Cerebellar cortex (tissue), 1 donor: ENCODE results near the gene CADPS.

Experiments used
- DNase-seq: peaks from one replicate; pipeline ENCODE4 v3.0.0-alpha.2; 2015; ENCODE audit warnings: low spot score

CADPS gene

DNA sequence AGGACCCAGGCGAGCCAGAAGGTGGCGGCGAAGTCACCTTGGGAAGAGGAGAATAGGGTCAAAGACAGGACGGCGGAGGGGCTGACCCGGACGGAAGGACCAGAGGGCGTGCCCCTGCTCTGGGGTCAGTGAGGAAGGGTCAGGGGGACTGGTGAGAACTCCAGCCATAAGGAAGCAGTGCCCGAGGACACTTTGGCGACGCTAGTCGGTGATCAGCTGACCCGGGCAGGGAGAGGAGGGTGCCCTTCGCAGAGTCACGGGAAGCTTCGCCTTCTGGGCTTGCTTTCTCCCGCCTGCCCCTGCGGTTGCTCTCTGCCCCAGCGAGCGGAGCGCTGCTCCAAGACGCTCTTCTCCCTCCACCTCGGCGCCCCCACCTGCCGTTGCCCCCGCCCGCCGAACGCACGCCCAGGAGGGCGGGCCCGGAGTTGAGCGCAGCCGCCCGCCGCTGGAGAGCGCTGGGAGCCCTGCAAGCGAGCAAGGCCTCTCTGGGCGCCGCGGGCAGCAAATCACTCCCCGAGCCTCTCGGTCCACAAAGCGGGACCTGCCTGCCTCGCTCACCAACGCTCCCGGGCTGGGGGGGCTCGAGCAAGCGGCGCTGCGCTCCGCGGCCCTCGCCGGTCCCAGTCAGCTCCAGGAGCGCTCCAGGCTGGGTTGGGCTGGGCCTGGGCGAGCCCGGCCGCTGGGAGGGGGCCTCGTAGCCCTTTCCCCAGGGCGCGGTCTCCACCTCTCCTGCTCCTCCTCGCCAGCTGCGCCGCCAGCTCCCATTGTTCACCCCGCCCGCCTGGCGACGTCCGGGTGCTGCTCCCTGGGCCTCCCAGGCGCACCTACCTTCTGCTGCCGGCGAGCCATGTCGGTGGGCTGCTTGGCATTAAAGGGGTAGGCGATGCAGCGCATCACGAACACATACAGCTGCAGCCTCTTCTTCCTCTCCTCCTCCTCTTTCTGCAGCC, 1.2 kb downstream of the CADPS start:
- DNase-seq, result peak; percentile 64

DNA sequence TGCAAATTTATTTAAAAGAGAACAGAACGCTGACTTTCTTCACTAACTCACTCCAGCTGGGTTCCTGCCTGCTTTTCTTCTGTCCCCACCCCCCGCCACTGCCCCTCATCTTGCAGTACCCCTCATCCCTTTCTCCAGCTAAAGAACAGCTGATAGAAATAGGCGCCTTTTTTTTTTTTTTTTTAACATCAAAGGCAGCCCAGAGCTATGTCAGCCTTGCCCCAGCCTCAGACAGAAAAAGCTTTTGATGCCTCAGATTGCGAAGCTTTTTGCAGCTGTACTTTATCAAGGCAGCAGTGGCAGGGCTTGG, 1.8 kb downstream of the CADPS start:
- no peak for DNase-seq

DNA sequence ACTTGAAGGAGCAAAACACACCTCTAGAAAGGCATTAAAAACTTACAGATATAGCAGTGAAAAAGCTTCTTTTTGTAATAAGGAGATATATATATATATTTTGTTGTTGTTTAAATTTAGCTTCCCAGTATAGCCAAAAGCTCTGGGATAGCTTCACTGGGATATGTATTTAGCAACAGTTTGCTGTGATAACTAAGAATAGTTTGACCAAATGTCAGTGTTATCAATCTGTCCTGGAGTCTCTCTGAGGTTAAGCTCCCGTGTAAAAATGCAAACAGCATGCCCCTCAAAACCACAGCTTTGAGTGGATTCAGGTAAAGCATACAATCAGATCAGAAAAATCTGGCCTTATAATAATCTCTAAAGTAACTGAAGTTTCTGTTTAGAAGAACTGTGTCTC, 2.9 kb downstream of the CADPS start:
- DNase-seq, result no peak

DNA sequence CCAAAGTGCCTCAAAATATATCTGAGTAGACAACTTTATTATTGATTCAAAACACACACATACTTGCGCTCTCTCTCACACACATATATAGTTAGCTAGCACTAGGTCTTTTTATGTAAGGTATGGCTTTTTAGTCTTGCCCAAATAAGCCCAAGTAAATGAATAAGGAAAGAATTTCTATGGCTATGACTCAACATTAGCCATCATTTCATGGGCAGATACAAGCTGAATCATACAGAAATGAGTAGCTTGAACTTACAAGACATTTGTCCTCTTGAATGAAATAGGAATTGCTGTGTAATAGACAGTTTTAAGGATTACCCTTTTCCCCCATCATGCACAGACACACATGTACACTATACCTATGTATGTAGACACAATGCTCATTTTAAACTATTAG, 4.9 kb downstream of the CADPS start:
- no peak for DNase-seq

DNA sequence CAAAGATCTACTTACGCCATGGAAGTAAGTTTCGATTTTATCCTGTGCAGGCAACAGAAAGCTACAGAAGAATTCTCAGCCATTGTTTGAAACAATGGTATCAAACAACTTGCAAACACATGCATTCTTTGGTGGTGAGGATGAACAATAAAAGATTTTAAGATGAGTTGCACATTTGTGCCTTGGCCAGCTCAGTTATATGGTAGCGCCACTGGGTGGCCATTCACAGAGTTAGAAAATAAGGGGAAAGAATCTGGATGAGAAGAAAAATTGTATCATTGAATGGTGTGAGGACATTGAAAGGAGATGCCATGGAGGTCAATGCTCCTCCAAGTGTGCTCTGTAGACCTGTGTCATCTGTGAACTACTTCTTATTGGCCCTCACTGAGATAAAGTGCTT, 11.6 kb downstream of the CADPS start:
- no peak for DNase-seq

- no peak for DNase-seq
Observed at GRCh38 chr3:62859203-62859791, 15.9 kb downstream of the CADPS start.

DNA sequence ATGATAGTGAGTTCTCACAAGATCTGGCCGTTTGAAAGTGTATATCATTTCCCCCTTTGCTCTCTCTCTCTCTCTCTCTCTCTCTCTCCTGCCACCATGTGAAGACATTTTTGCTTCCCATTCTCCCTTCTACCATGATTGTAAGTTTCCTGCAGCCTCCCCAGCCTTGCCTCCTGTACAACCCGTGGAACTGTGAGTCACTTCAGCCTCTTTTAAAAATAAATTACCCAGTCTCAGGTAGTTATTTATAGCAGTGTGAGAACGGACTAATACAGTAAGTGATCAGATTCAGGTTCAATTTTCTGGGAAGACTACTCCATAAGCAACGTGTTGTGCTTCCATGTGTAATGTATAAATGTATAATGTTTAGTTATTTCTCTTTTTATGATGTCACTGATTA, 29.2 kb downstream of the CADPS start:
- no peak for DNase-seq

- no peak for DNase-seq
Observed at GRCh38 chr3:62843508-62843907, 31.7 kb downstream of the CADPS start.

DNA sequence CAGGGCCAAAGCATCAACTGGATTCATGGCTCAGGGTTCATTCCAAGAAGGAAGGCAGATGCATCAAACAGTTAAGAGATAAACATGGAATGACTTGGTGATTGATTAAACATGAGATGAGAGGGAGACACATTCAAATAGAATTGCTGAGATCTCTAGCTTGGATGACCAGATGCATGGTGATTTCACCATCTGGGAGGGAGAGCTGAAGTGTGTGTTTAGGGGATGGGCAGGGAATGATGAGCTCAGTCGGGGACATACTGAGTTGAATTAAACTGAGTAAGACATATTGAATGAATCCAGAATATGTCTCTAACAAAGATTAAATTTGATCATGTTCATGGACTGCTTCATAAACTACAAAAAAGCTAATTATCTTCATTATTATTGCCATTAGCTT, 35.5 kb downstream of the CADPS start:
- no peak for DNase-seq

- no peak for DNase-seq
Observed at GRCh38 chr3:62837145-62837787, 38.0 kb downstream of the CADPS start.

DNA sequence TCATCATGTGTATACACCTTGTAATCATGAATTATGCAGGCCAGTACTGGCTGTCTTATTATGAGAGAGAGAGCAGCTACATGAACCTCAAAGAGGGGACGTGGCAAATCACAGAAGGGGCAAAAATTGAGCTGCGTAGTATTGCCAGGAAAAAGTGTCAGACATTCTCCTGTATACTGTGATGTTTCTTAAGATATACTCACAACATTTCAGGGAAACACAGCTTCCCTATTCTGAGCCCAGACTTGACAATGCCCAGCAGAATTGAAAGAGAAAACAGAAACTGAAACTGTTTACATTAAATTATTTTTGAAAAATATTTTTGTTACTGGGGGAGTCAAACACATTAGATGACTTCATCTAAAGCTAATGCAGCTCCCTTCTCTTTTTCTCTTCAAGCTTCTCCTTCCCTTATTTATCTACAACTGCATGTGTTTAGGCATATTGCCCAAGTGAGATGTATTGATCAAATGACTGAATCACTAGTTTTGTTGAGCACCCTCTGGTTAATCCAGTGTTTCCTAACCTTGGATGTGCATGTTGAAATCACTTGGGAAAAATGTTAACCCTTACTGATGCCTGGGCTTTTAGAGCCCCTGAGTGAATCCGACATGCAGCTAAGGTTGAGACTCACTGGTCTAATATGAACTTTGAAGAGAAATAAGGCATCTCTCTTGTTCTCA, 39.5 kb downstream of the CADPS start:
- no peak for DNase-seq

- no peak for DNase-seq
Observed at GRCh38 chr3:62833538-62833937, 41.7 kb downstream of the CADPS start.

- peak; percentile 16 for DNase-seq
Observed at GRCh38 chr3:62832553-62832952, 42.7 kb downstream of the CADPS start.

- DNase-seq, result no peak
Observed at GRCh38 chr3:62830727-62831322, 44.4 kb downstream of the CADPS start.

GRCh38 chr3:62827550-62827949, 47.7 kb downstream of the CADPS start:
- no peak for DNase-seq

DNA sequence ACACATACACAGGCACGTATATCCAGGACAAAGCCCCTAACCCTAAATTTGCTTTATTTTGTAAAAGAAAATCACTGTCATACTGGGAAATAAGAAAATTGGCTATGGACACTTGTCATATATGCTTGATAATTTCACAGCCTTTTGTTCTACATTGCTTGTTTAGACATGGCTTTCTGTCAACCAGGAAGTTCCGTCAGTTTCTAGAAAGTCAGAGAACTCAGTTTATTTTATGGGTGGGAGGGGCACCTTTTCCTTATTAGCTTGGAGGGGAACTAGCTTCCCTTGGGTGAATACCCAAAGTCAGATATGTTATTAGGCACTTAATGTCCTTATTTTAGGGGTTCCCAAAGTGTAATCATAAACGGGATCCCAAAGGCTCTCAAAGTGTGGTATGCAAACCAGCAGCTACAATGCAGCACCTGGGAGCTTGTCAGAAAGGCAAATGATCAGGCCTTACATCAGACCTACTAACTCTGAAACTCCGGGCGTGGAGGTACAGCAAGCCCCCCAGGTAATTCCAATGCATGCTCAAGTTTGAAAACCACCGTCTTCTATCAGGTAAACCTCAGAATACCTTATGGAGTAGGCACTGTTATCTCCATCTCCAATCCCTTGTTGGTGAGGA, 50.1 kb downstream of the CADPS start:
- DNase-seq, result no peak

DNA sequence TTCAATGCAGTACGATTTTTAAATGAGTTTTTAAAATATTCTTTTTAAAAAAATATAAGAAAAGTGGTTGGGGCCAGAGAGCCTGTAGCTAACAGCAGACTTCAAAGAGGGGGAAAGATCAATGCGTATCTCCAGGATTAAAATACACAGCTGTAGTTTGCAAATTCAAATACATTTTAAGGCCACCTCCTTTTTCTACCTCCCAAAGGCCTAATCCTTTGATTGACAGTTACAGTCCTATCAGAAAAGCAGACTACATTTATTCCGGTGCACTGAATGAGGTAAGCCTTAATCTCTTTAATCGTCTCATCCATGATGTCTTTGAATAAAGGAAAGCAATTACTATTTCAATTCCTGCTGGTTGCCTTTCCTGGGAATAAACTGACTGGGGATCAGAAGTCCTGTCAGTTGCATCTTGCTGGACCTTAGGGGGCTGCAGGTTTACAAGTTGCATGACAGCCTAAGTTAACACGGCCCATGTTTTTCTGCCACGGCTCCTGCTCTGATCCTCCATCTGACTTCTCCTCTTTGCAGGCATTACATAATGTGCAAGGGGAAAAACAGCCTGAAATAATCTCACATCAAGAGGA, 51.7 kb downstream of the CADPS start:
- peak; percentile 42 for DNase-seq

DNA sequence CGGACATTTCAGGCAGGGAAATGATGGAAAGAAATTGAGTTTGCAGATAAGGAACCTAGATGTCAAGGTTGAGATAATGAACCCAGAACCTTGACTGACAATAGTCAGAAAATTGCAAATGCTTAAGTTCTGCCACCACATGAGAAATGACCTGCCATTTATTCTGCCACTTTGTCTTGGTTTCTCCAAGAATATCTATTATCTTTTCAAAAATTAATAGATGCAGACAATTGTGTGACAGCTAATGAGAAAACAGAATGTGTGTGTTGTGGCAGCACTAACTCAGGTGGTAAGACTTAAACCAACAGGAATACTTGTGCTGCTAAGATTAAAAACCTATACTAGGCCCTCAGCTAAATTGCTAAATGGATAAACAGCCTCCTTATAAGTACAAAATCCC, 52.3 kb downstream of the CADPS start:
- no peak for DNase-seq

- no peak for DNase-seq
Observed at GRCh38 chr3:62818347-62818746, 56.9 kb downstream of the CADPS start.

GRCh38 chr3:62817678-62818077, 57.5 kb downstream of the CADPS start:
- DNase-seq, result no peak

DNA sequence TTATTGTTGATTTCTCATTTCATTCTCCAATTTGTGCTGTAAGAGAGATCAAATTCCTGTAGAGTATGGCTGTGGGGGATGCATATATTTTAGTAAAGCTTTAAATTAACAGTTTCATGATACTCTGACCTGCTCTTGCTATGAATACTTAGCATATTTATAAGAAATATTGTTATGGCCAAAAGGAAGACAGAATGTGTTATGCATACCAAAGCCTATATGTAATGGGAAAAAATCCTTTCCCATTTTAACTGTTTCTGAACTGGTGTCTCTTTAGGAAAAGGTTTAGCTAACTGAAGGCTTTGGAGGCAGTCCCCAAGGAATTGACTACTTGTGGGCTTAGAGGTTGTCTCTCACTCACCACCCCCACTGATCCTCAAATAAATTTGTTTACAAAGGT, 59.2 kb downstream of the CADPS start:
- DNase-seq, result no peak
